Body of pancreas (tissue), 4 donors: ENCODE data around the gene F10.

Source experiments
- CTCF ChIP-seq, 7 experiments: fragments of 450-650 bp in 4 of 7; fragments of 200-600 bp in 3 of 7; sonication (generic) in 3 of 7; IDR thresholded peaks; one replicate each; pipeline ENCODE4 v1.5.1; 2016 to 2019; ENCODE audit warnings: antibody characterized with exemption in 7 of 7
- POLR2A ChIP-seq, 3 donors: fragments of 450-650 bp; IDR thresholded peaks; one replicate each; pipeline ENCODE4 v1.6.1; 2016; ENCODE audit warnings: antibody characterized with exemption in 3 of 3, mild to moderate bottlenecking in 2 of 3

- TF ChIP-seq CTCF (IDR thresholded peaks at IDR 0.05) (no peak), POLR2A (IDR thresholded peaks at IDR 0.05) (no peak)
These were observed 19.0 kb downstream of the F10 start for GRCh38 chr13:113141601-113141970.
